Peyer's patch (tissue), 4 donors: ENCODE results near the gene RETNLB.

Source experiments
- CTCF ChIP-seq, 6 experiments: fragments of 450-650 bp in 4 of 6; fragments of 200-600 bp in 2 of 6; sonication (generic) in 1 of 6; IDR thresholded peaks; one replicate each; pipeline ENCODE4 v1.5.1; 2017 to 2019; ENCODE audit warnings: antibody characterized with exemption in 6 of 6, mild to moderate bottlenecking in 3 of 6, moderate library complexity in 1 of 6
- POLR2A ChIP-seq, 2 donors: fragments of 450-650 bp; IDR thresholded peaks; one replicate each; pipeline ENCODE4 v1.5.1; 2017; ENCODE audit warnings: antibody characterized with exemption in 2 of 2, mild to moderate bottlenecking in 2 of 2, moderate library complexity in 2 of 2

DNA sequence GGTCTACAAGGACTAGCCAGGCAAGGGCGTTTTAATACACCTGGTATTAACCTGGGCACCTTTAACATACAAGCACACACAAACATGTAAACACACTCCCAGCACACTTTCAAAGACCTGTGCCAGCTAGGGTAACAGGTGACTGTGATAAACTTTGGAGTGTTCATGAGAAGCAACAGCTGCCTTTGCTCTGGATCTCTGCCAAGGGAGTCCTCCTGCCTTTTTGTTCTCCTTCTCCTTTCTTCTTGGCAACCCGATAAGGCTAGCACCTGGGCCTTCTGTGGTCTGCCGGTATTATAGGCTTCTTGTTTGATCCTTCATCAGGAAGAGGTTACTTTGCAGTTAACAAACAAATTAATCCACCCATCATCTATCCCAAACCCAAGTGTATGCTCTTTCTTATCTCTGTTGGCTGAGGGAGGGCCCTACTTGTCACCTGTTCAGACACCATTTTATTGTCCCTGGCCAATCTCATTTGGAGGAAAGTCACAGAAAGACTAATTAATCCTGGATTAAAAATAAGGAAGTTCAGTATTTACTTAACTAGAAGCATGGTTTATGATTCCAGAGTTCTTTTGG, at the start of gene RETNLB:
- TF ChIP-seq CTCF (IDR thresholded peaks at IDR 0.05): no peak
- no peak for TF ChIP-seq POLR2A (IDR thresholded peaks at IDR 0.05)
